Testis (tissue), 3 donors: Measurements from ENCODE around the gene SERPINA12. TPM values are rescaled to one million over a fixed set of nuclear protein-coding genes. Genes with fewer than 3 reads are reported as not detected.

ENCODE experiments used
- DNase-seq: peaks from one replicate; pipeline ENCODE4 v3.0.0-alpha.2; 2019
- H3K27ac ChIP-seq, 2 donors: fragments of 200-600 bp; sonication (generic); one replicate each; pipeline ENCODE4 v1.5.1; 2019
- H3K27me3 ChIP-seq: fragments of 200-600 bp; sonication (generic); one replicate; pipeline ENCODE4 v1.5.1; 2019
- H3K36me3 ChIP-seq: fragments of 200-600 bp; sonication (generic); one replicate; pipeline ENCODE4 v1.5.1; 2017; ENCODE audit warnings: low read depth; ENCODE audit errors: missing control alignments
- H3K4me1 ChIP-seq: fragments of 200-600 bp; sonication (generic); one replicate; pipeline ENCODE4 v1.5.1; 2019
- H3K4me3 ChIP-seq, 2 donors: fragments of 200-600 bp; sonication (generic); one replicate each; pipeline ENCODE4 v1.5.1; 2017 to 2019
- H3K9me3 ChIP-seq: fragments of 200-600 bp; sonication (generic); one replicate; pipeline ENCODE4 v1.5.1; 2017
- CTCF ChIP-seq, 3 experiments: fragments of 450-650 bp in 2 of 3; fragments of 200-600 bp in 1 of 3; sonication (generic) in 1 of 3; IDR thresholded peaks; one replicate each; pipeline ENCODE4 v1.5.1; 2016 to 2019; ENCODE audit warnings: antibody characterized with exemption in 3 of 3, mild to moderate bottlenecking in 2 of 3, moderate library complexity in 1 of 3
- POLR2A ChIP-seq: fragments of 450-650 bp; IDR thresholded peaks from one replicate; pipeline ENCODE4 v1.6.1; 2017; ENCODE audit warnings: antibody characterized with exemption, mild to moderate bottlenecking, moderate library complexity
- WGBS, 2 donors: methylation state at CpG; one replicate each; pipeline ENCODE4 v1.1.5; 2018; 5-methylcytosine and 5-hydroxymethylcytosine counted together
- intact Hi-C: fragments of 100-400 bp; cut with DNase I; formaldehyde crosslinking; loops from one replicate; pipeline ENCODE4 v1.15.1; 2023; ENCODE audit warnings: low total_unique reads
- polyA plus RNA-seq: library from polyadenylated mRNA; stranded (reverse); fragments of 350-450 nt; fragmentation: Illumina TruSeq; extraction: RNeasy Lipid Tissue Mini Kit (QIAGEN cat#74804); gene quantifications from one replicate; pipeline ENCODE4 v1.2.3, GENCODE V29; 2014; ENCODE audit warnings: low read depth, low replicate concordance; ENCODE audit not compliant: insufficient read depth
- total RNA-seq, 2 donors: library from RNA; depleted of rRNA; stranded (reverse); fragments of >200 nt; gene quantifications; one replicate each; pipeline ENCODE4 v1.2.3, GENCODE V29; 2016

SERPINA12 gene
- total and polyA plus RNA-seq, 3 donors from 2014 or later: 0.25 to 0.47 TPM; not detected in 1

GRCh38 chr14:94542111-94542810, 33.0 kb upstream of the SERPINA12 start:
- no peak for DNase-seq
- Histone ChIP-seq H3K4me1 (peaks cover 14% of the 10 kb centered on the region), H3K27ac (no peak overlapping the region), H3K4me3 (no peak overlapping the region), H3K36me3 (no peaks in the 10 kb centered on the region), H3K27me3 (no peaks in the 10 kb centered on the region), H3K9me3 (no peaks in the 10 kb centered on the region)
- intact Hi-C loops: no loop called here
- 89 to 94% methylated on average over 5 to 12 of the region's 12 CpGs for WGBS, 2 donors
- TF ChIP-seq CTCF (IDR thresholded peaks at IDR 0.05): no peak

DNA sequence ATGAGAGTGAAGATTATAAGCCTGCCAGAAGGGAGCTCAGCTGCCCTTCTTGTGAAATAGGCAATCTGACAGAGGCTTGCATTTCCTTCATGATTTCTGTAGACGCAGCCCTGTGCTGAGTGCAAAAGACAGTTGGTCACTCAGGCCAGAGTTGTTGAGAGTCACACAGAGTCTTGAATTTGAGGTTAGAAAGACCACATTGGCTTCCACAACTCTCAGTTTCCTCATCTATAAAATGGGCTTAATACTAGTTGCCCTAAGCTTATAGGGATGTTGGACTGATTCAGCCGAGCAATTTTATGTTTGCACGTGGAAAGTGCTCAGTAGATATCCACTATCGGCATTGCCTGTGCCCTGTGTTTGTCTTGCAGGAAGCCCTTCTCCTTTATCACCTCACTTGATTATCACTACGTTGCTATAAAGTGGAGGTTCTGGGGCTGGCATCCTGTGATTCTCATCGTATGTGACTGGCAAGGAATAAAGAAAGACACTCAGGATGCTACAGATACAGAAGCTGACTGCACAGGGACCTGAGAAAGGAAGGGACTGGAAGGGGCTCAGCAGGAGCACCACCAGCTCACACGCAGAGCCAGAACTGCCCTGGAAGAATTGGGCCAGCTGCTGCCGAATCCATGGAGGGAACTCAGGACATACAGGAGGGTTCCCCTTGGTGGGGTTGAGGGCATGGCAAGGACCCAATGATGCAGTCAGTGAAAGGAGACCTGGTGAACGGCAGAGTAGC, 32.1 kb upstream of the SERPINA12 start:
- no peaks in the 10 kb centered on the region for H3K36me3 ChIP-seq
- no peaks in the 10 kb centered on the region for H3K9me3 ChIP-seq
- H3K27ac ChIP-seq: no peak overlapping the region
- no peaks in the 10 kb centered on the region for H3K27me3 ChIP-seq
- peaks cover 14% of the 10 kb centered on the region for H3K4me1 ChIP-seq
- TF ChIP-seq POLR2A: no peak
- TF ChIP-seq CTCF (IDR thresholded peaks at IDR 0.05): no peak
- intact Hi-C loops: no loop called here
- no peak overlapping the region for H3K4me3 ChIP-seq
- 89 to 94% methylated on average over 9 of the region's 9 CpGs for WGBS, 2 donors
- no peak for DNase-seq

- Histone ChIP-seq H3K27me3 (no peaks in the 10 kb centered on the region), H3K4me3 (no peak overlapping the region), H3K9me3 (no peaks in the 10 kb centered on the region), H3K4me1 (peaks cover 14% of the 10 kb centered on the region), H3K36me3 (no peaks in the 10 kb centered on the region), H3K27ac (no peak overlapping the region)
- DNase-seq: peak; percentile 30
- WGBS, 2 donors: 47 to 55% methylated on average over 13 of the region's 13 CpGs
- intact Hi-C loops: no loop called here
- no peak for TF ChIP-seq POLR2A
- TF ChIP-seq CTCF (IDR thresholded peaks at IDR 0.05): no peak
These were observed 30.9 kb upstream of the SERPINA12 start for GRCh38 chr14:94540031-94540794.

DNA sequence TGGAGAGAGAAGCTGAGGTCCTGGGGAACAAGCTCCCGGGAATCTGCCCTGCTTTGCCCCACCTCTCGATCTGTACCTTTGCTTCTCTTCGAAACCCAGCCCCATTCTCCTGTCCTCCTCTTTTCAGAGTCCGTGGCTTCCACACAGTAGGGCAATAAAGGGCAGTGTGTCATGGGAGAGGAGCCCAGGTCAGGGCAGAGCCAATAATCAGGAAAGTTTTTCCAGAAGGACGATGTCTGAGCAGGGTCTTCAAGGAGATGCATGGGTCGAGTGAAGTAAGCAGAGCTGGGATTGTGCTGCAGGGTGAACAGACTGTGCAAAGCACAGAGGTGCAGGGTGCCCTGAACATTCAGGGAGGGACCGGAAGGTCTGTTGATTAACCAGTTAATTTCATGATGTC, 29.9 kb upstream of the SERPINA12 start:
- no peaks in the 10 kb centered on the region for H3K27me3 ChIP-seq

More for the DNA sequence above, 29.9 kb upstream of the SERPINA12 start:
- Histone ChIP-seq H3K4me1 (peaks cover 14% of the 10 kb centered on the region), H3K36me3 (no peaks in the 10 kb centered on the region), H3K9me3 (no peaks in the 10 kb centered on the region), H3K27ac (no peak overlapping the region), H3K4me3 (no peak overlapping the region)
- no peak for DNase-seq
- WGBS, 2 donors: 83 to 88% methylated on average over 6 to 7 of the region's 7 CpGs
- intact Hi-C loops: no loop called here
- no peak for TF ChIP-seq CTCF (IDR thresholded peaks at IDR 0.05)
- TF ChIP-seq POLR2A: no peak
